ENCODE results near the gene GIGYF2.

Gene GIGYF2

DNA sequence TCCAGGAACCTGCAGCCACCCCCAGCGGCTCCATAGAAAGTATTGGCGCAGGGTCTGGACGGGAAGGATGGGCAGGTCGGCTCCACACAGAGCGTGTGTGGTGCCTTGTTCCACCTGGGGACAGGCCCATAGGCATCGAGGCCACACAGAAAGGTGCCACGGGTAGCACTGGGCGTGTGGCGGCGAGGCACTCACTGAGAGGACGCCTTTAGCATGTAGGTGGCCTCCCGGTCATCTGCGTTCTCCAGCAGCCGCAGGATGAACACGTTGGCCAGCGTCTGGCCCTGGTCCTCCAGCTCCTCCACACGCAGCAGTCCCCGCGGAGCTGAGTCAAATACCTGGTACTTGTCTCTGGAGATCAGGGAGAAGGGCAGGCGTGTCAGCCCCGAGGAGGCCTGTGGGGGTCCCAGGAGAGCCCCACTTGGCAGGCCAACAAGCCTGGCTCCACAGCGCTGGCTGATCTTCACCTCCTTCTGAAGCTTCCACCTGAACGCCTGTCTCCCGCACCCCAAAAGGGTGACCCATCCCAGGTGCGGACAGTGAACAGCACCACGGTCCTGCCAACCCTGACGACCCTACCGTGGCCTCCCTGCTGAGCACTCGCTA lies 186.1 kb downstream of the GIGYF2 start:
- no peaks in the 10 kb centered on the region for H3K9me3 Mint-ChIP-seq
- DNase-seq = no peak
- no peaks in the 10 kb centered on the region for H3K4me1 Mint-ChIP-seq
- H3K36me3 Mint-ChIP-seq = peaks cover 0 to 2% of the 10 kb centered on the region in 2 donors
- no peak overlapping the region for H3K27ac Mint-ChIP-seq
- H3K4me3 Mint-ChIP-seq = no peak overlapping the region
- H3K27me3 Mint-ChIP-seq = peaks cover 0 to 1% of the 10 kb centered on the region in 2 donors
- no peak for ATAC-seq (replicated peaks)

DNA sequence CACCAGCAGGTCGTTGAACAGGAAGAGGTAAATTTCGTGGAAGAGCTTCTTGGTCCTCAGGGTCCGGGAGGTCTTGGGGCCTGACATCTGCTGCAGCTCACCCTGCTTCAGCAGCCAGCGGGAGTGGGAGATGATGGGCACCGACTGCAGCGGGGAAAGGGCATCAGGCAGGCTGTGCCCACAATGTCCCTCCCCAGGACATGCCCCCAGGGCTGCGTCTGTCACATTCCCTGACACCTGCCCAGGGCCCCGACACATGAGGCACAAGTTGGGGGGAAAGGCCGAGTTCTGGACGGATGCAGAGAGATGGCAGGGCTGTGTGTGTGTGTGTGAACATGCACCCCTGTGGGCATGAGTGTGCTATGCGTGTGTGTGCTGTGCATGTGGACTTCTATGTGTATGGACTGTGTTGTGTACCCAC lies 186.9 kb downstream of the GIGYF2 start:
- DNase-seq (no peak), ATAC-seq (replicated peaks) (no peak)
- Mint-ChIP-seq H3K4me3 (no peak overlapping the region), H3K4me1 (no peaks in the 10 kb centered on the region), H3K36me3 (peaks cover 0 to 2% of the 10 kb centered on the region in 2 donors), H3K27ac (no peak overlapping the region), H3K9me3 (no peaks in the 10 kb centered on the region), H3K27me3 (peaks cover 0 to under 1% of the 10 kb centered on the region in 2 donors)

DNA sequence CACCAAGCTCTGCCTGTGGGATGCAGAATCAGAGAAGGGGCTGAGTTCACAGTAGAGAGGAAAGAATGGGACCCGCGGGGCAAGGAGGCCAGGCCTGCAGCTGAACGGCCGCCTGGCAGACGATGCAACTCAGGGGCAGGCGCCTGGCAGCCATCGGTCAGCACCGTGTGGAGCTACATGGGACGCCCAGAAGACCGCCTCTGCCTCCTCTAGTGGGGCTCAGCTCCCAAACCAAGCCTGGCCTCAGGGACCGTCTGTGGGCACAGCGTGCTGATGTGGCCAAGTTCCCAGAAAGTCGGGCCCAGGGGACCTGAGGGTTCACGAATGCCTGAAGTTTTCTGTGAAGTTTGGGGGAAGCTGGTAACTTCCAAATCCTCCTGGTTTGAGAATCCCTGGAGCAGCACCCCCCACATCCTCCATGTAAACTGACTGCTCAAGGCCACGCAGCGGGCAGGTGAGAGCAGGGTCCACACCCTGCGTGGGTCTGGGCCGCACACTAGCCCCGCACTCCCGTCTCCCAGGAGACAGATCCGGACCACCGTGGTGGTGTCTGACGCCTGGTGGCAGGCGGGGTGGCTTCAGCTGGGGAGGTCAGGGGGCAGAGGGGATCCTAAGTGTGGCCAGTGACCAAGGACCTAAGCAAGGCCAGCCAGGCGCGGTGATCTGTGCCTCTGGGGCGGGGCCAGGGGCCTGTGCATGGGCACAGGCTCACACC lies 187.6 kb downstream of the GIGYF2 start:
- no peak for DNase-seq
- H3K36me3 Mint-ChIP-seq = peaks cover 0 to 2% of the 10 kb centered on the region in 2 donors
- no peak overlapping the region for H3K4me3 Mint-ChIP-seq

DNA sequence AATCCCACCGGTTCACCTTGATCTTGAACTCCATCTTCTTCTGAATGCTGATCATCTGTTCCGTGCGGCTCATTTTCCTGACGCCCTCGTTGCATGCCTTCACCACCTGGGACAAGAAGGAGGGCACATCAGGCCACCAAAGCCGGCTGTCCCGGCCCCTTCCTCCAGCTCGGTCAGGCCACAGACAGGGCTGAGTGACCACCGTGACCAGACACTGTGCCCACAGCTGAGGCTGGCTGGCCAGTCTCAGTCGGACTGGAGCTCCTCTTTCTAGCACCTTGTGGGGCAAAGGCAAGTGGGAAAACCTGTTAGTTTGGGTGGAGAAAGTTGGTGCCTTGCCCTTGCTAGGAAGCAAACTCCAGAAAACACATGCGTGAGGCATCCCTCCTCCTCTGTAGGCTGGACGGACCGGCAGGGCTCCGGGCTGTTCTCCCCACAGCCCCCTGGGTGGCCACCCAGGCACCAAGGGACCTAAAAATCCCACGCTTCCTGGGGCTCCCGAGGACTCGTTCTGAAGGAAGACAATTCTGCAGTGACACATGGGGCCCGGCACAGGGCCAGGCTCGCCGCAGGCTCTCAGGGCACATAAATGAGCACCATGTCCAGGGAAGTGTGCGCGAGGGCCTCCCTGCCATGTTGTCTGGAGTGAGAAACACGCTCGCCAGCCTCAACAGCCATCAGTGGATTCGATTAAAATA lies 188.3 kb downstream of the GIGYF2 start:
- Mint-ChIP-seq H3K4me1 (peaks cover 0 to 2% of the 10 kb centered on the region in 2 donors), H3K27me3 (peaks cover 4 to 13% of the 10 kb centered on the region in 2 donors), H3K36me3 (peaks cover 0 to 2% of the 10 kb centered on the region in 2 donors), H3K27ac (no peak overlapping the region), H3K9me3 (no peaks in the 10 kb centered on the region), H3K4me3 (no peak overlapping the region)
- ATAC-seq (replicated peaks) (no peak), DNase-seq (no peak)

More for the DNA sequence above, 187.6 kb downstream of the GIGYF2 start:
- no peak overlapping the region for H3K27ac Mint-ChIP-seq
- no peak for ATAC-seq (replicated peaks)
- no peaks in the 10 kb centered on the region for H3K4me1 Mint-ChIP-seq
- H3K27me3 Mint-ChIP-seq = peaks cover 0 to 7% of the 10 kb centered on the region in 2 donors
- no peaks in the 10 kb centered on the region for H3K9me3 Mint-ChIP-seq

DNA sequence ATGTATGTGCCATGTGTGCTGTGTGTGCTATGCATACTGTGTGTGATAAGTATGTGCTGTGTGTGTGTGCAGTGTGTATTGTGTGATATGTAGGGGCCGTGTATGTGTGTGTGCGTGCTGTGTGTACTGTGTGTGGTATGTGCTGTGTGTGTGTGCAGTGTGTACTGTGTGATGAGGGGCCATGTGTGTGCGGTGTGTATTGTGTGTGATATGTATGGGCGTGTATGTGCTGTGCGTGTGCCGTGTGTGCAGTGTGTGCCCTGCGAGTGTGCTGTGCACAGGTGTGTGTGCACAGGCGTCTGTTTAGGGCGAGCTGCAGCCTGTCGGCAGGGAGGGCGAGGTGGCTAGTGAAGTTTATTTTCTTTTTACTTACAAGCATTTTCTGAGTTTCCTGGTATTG lies 189.0 kb downstream of the GIGYF2 start:
- Mint-ChIP-seq H3K36me3 (peaks cover 0 to 2% of the 10 kb centered on the region in 2 donors), H3K4me1 (peaks cover 7 to 9% of the 10 kb centered on the region in 2 donors), H3K27ac (no peak overlapping the region), H3K27me3 (peaks cover 11 to 21% of the 10 kb centered on the region in 2 donors), H3K9me3 (no peaks in the 10 kb centered on the region), H3K4me3 (no peak overlapping the region)
- DNase-seq = no peak
- no peak for ATAC-seq (replicated peaks)

DNA sequence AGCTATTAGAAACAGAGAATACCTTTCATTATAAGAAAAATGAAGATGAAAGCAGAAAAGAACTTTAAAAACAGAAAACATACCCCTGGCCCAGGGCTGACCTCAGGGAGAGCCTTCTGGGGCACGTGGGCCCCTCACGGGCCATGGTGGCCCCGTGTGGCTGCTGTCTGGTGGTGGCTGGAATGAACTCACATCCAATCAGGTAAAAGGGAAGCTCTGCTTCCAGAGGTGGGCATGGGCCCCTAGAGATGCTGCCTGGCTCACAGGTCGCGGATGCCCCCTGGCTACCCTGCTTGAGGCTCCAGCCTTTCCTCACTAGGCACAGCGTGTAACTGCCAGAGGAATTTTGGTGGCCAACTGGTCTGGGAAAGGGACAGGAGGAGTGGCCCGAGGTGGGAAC lies 189.5 kb downstream of the GIGYF2 start:
- Mint-ChIP-seq H3K27ac (no peak overlapping the region), H3K27me3 (peaks cover 16 to 24% of the 10 kb centered on the region in 2 donors), H3K4me1 (peaks cover 7 to 9% of the 10 kb centered on the region in 2 donors), H3K36me3 (peaks cover 0 to 2% of the 10 kb centered on the region in 2 donors), H3K4me3 (no peak overlapping the region), H3K9me3 (no peaks in the 10 kb centered on the region)
- ATAC-seq (replicated peaks) (no peak), DNase-seq (no peak)

DNA sequence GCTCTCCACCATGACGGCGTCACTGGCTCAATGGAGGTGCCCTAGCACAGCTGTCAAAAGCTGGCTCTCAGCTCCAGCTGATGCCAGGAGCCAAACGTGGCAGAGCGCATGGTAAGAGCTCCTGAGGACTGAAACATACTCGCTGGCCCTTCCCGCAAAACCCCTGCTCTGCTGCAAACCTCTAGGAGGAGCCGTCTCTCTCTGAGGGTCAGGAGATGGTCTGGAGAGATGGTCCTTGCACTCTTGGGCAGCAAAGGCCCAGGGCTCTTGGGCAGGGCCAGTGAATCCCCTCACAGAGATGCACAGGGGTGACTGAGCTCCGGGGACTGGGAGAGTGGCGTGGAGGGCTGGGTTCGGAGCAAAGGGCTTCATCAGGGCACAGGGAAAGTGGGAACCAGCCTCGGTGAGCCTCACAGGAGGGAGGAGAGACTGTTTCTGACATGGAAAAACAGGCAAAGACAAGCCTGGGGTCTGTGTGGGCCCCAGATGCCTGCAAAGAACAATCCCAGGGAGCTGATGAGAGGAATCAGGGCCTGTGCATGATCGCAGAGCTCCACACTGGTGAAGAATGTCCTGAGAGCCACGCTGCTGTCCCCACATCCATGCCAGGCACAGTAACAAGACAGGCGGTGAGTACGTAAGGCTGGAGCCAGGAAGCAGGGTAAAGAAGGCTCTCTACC lies 190.2 kb downstream of the GIGYF2 start:
- no peak overlapping the region for H3K27ac Mint-ChIP-seq
- no peak overlapping the region for H3K4me3 Mint-ChIP-seq
- peaks cover 0 to under 1% of the 10 kb centered on the region in 2 donors for H3K36me3 Mint-ChIP-seq
- no peaks in the 10 kb centered on the region for H3K9me3 Mint-ChIP-seq
- ATAC-seq (replicated peaks) (no peak), DNase-seq (no peak)
- H3K4me1 Mint-ChIP-seq = peaks cover 7 to 9% of the 10 kb centered on the region in 2 donors
- H3K27me3 Mint-ChIP-seq = peaks cover 23 to 31% of the 10 kb centered on the region in 2 donors

DNA sequence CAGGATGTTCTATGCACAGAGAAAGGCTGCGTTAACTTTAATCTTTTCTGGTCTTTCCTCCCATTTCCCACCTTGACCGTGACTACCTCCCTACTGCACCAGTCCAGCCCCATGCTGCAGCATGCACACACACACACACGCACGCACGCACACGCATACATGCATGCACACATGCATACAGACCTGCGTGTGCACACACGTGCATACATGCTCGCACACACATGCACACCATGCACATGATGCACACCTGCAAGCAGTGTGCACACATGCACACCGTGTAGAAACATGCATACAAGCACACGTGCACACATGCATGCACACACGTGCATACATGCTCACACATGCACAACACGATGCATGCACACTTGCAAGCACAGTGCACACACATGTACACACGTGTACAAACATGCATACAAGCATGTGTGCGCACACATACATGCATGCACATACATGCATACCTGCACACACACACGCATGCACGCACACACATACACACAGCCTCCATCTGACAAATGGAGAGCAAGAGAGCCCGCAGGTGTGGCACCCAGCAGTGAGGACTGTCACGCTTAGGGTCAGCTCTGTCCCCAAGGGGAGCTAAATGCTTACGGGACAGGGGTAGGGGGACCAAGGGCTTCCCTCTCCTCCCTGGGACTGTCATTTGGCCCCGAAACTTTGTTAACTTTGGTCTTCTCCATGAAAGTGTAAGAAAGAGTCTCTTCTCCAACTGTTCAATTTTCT lies 191.1 kb downstream of the GIGYF2 start:
- H3K27me3 Mint-ChIP-seq = peaks cover 32 to 39% of the 10 kb centered on the region in 2 donors
- DNase-seq (no peak), ATAC-seq (replicated peaks) (no peak)
- no peaks in the 10 kb centered on the region for H3K36me3 Mint-ChIP-seq
- H3K27ac Mint-ChIP-seq = no peak overlapping the region
- H3K4me3 Mint-ChIP-seq = no peak overlapping the region
- peaks cover 7 to 9% of the 10 kb centered on the region in 2 donors for H3K4me1 Mint-ChIP-seq
- H3K9me3 Mint-ChIP-seq = no peaks in the 10 kb centered on the region

DNA sequence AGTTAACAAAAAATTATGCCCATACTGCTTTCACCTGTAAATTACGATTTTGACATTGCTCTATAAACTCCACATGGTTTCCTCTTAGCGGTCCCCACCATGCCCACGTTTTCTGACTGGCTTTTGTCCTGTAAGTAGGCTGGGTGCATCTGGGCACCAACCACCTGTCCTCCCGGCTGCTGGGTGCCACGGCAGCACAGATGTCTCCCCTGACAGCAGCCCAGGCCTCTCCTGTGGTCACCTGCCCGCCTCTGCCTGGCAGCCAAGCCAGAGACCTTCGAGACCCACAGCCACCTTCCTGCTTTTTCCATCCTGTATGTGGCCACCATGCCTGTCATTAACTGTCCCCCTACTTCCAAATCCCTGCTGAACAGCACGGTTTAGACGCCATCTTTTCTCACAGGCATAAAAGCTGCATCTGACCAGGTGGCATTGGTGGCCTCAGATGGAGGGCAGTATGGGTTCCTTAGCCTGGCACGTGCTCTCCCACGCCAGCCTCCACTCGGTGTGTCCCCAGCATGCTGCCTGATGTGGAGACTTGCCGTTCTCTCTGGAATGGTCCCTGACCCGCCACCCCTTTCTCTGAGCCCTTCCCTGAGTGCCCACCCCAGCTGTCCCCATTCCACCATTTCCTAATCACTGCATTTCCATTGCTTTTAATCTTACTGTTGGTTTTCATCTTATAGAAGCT lies 191.9 kb downstream of the GIGYF2 start:
- Mint-ChIP-seq H3K9me3 (no peaks in the 10 kb centered on the region), H3K36me3 (no peaks in the 10 kb centered on the region)
- ATAC-seq (replicated peaks) = no peak

DNA sequence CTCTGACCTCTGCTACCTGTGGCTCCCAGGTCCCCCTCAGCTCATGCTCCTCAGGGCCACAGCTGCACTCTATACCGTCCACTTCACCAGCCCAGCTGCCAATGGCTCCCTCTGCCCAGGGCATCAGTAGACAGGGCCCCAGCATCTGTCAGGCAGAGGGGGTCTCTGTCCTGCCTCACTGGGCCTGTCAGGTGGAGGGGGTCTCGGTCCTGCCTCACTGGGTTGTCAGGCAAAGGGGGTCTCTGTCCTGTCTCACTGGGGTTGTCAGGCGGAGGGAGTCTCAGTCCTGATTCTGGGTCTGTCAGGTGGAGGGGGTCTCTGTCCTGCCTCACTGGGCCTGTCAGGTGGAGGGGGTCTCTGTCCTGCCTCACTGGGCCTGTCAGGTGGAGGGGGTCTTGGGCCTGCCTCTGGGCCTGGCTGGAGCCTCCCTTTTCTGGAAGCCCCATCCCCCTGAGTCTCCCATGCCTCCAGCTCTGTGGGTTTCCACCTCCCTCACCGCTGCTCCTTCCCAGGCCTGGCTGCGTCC lies 192.8 kb downstream of the GIGYF2 start:
- no peak overlapping the region for H3K27ac Mint-ChIP-seq
- ATAC-seq (replicated peaks) (no peak), DNase-seq (no peak)
- H3K4me3 Mint-ChIP-seq = no peak overlapping the region
- no peaks in the 10 kb centered on the region for H3K36me3 Mint-ChIP-seq
- H3K4me1 Mint-ChIP-seq = peaks cover 7 to 9% of the 10 kb centered on the region in 2 donors
- H3K9me3 Mint-ChIP-seq = no peaks in the 10 kb centered on the region
- peaks cover 37 to 39% of the 10 kb centered on the region in 2 donors for H3K27me3 Mint-ChIP-seq

More for the DNA sequence above, 191.9 kb downstream of the GIGYF2 start:
- no peak overlapping the region for H3K4me3 Mint-ChIP-seq
- peaks cover 33 to 39% of the 10 kb centered on the region in 2 donors for H3K27me3 Mint-ChIP-seq
- DNase-seq = no peak
- peaks cover 7 to 9% of the 10 kb centered on the region in 2 donors for H3K4me1 Mint-ChIP-seq
- no peak overlapping the region for H3K27ac Mint-ChIP-seq

DNA sequence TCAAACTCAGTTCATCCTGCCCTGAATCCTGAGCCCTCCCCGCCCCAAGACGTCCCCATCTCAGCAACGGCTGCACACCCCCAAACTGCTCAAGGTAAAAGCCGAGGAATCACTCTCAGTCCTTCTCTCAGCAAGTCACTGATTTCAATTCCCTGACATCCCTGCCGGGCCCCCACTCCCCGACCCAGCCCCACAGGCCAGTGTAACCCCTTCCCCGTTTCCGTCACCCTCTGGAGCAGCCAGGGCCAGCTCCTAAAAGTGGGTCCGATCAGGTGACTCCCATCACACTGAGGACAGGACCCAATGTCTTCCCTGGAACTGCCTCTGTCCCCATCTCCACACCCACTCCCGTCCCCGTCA lies 193.4 kb downstream of the GIGYF2 start:
- ATAC-seq (replicated peaks) (no peak), DNase-seq (no peak)
- Mint-ChIP-seq H3K36me3 (no peaks in the 10 kb centered on the region), H3K27me3 (peaks cover 39% of the 10 kb centered on the region in 2 donors), H3K27ac (no peak overlapping the region), H3K4me1 (peaks cover 7 to 9% of the 10 kb centered on the region in 2 donors), H3K9me3 (no peaks in the 10 kb centered on the region), H3K4me3 (peak overlapping the region in 1 of 2 donors; percentile 23)

DNA sequence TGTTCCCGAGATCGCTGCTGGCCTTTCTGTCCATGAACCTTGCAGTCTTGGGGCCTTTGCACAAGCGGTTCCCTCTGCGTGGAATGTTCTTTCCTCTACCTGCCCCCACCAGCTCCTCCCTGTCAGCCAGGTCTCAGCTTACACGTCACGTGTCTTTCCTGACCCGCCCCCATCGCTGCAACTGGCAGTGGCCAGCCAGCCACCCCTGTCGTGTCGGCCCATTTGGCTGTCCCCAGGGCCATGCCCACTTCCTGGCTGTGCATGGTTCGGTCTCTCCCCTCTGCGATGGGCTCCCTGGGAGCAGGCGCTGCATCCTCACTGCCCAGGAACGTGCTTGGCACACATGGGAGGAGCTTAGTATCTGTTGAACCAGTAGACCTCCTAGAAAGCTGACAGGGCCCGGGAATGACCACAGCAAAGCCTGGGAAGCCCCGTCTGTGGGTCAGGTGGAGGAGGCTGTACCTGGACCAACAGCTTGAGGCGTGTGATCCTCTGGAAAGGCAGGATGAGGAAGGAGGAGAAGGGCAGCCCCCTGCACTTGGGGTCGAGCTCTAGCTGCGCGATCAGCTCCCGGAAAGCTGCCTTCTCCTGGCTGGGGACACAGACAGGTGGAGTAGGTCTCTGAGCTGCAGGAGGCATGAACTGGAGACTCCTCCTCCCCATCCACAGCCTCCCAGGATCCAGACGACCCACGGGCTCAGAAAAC lies 193.9 kb downstream of the GIGYF2 start:
- H3K9me3 Mint-ChIP-seq = no peaks in the 10 kb centered on the region
- peak overlapping the region in 1 of 2 donors; percentile 23 for H3K4me3 Mint-ChIP-seq
- no peak overlapping the region for H3K27ac Mint-ChIP-seq
- ATAC-seq (replicated peaks) (peak; percentile 10 to 31), DNase-seq (no peak)
- H3K27me3 Mint-ChIP-seq = peaks cover 39% of the 10 kb centered on the region in 2 donors
- H3K4me1 Mint-ChIP-seq = peaks cover 9% of the 10 kb centered on the region in 2 donors
- no peaks in the 10 kb centered on the region for H3K36me3 Mint-ChIP-seq

Data from stimulated activated naive B cell treated with anti-CD40 and anti-IgM and Interleukin-4, amounts not matched to agents 10 μg/mL and 1 μg/mL and 100 μg/mL, for 72 hours (primary cell).